ENCODE data around the gene SEMA5A.

Gene SEMA5A

GRCh38 chr5:9513827-9514226 is 32.0 kb downstream of the SEMA5A start:
- H3K4me1 ChIP-seq (ENCODE audit: insufficient read depth, low read length): no peaks in the 10 kb centered on the region
- H3K9ac ChIP-seq (ENCODE audit: low read depth, low read length): no peak overlapping the region
- no peaks in the 10 kb centered on the region for H3K36me3 ChIP-seq (ENCODE audit: insufficient read depth, low read length)
- no peaks in the 10 kb centered on the region for H3K9me3 ChIP-seq (ENCODE audit: control insufficient read depth, insufficient read depth, low read length)

GRCh38 chr5:9512457-9512856 is 33.4 kb downstream of the SEMA5A start:
- no peaks in the 10 kb centered on the region for H3K36me3 ChIP-seq (ENCODE audit: insufficient read depth, low read length)
- H3K4me1 ChIP-seq (ENCODE audit: insufficient read depth, low read length): no peaks in the 10 kb centered on the region
- H3K9me3 ChIP-seq (ENCODE audit: control insufficient read depth, insufficient read depth, low read length): no peaks in the 10 kb centered on the region
- H3K9ac ChIP-seq (ENCODE audit: low read depth, low read length): no peak overlapping the region

DNA sequence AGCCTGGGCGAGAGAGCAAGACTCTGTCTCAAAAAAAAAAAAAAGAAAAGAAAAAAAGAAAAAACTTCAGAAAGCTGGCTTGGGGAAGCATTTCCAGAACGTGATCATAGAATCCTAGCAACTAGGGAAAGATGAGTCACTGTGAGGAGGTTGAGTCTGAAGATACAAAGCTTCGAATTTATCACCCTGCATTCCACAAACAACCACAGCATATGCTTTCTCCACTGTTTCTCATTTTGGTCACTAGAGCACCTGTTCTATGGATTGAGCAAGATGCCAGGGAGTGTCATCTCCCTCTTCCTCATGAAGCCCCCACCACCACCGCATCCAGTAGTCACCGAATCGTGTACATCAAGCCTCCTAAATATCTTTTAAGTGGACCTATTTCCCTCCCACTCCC is 37.9 kb downstream of the SEMA5A start:
- Histone ChIP-seq H3K9me3 (ENCODE audit: control insufficient read depth, insufficient read depth, low read length) (no peaks in the 10 kb centered on the region), H3K9ac (ENCODE audit: low read depth, low read length) (no peak overlapping the region), H3K4me1 (ENCODE audit: insufficient read depth, low read length) (no peaks in the 10 kb centered on the region), H3K36me3 (ENCODE audit: insufficient read depth, low read length) (no peaks in the 10 kb centered on the region)

GRCh38 chr5:9505225-9505624 is 40.6 kb downstream of the SEMA5A start:
- H3K9me3 ChIP-seq (ENCODE audit: control insufficient read depth, insufficient read depth, low read length): no peaks in the 10 kb centered on the region

GRCh38 chr5:9502864-9503263 is 43.0 kb downstream of the SEMA5A start:
- Histone ChIP-seq H3K4me1 (ENCODE audit: insufficient read depth, low read length) (no peaks in the 10 kb centered on the region; the same call in 1 of the 2 replicates), H3K9ac (ENCODE audit: low read depth, low read length) (no peak overlapping the region), H3K36me3 (ENCODE audit: insufficient read depth, low read length) (no peaks in the 10 kb centered on the region), H3K9me3 (ENCODE audit: control insufficient read depth, insufficient read depth, low read length) (no peaks in the 10 kb centered on the region)

More at GRCh38 chr5:9505225-9505624, 40.6 kb downstream of the SEMA5A start:
- Histone ChIP-seq H3K9ac (ENCODE audit: low read depth, low read length) (no peak overlapping the region), H3K36me3 (ENCODE audit: insufficient read depth, low read length) (no peaks in the 10 kb centered on the region), H3K4me1 (ENCODE audit: insufficient read depth, low read length) (no peaks in the 10 kb centered on the region)

DNA sequence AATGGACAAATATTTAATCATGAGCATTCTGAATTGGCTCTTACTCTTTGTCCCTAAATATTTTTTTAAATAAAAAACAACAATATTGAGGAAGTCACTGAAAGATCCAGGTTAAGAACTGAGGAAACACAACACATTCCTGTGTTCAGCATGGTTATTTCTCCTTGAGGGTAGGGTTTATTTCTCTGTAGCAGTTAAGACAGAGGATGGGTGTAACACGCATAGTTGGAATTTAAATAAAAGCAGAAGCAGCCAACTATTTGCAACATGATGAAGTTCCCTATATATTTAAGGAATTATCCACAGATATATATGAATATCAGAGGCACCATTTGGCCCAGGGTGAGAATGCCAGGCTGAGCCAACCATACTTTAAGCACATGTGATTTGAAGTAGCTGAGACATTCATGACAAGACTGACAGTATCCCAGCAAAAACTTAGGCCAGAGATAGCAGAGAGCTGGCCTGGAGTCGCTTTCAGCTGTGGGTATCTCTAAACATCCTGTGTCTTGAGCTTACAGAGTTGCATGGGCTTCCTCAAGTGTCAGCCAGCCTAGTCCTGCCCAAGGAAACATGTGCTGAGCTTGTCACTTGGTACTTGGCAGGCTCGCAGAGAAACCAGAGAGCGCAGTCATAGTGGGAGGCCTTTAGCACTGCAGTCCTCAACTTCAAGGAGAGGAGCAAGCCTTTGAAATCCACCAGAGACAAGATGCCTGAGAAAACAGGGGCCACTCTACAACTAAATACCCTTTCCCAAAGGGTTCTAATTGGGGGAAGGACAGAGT is 43.6 kb downstream of the SEMA5A start:
- no peaks in the 10 kb centered on the region for H3K9me3 ChIP-seq (ENCODE audit: control insufficient read depth, insufficient read depth, low read length)
- no peak overlapping the region for H3K9ac ChIP-seq (ENCODE audit: low read depth, low read length)
- H3K4me1 ChIP-seq (ENCODE audit: insufficient read depth, low read length): no peaks in the 10 kb centered on the region; the same call in 1 of the 2 replicates
- no peaks in the 10 kb centered on the region for H3K36me3 ChIP-seq (ENCODE audit: insufficient read depth, low read length)

- H3K36me3 ChIP-seq (ENCODE audit: insufficient read depth, low read length): no peaks in the 10 kb centered on the region
- no peaks in the 10 kb centered on the region for H3K9me3 ChIP-seq (ENCODE audit: control insufficient read depth, insufficient read depth, low read length)
- H3K9ac ChIP-seq (ENCODE audit: low read depth, low read length): no peak overlapping the region
- no peaks in the 10 kb centered on the region; the same call in 1 of the 2 replicates for H3K4me1 ChIP-seq (ENCODE audit: insufficient read depth, low read length)
These were observed 45.2 kb downstream of the SEMA5A start for GRCh38 chr5:9500625-9501024.

- Histone ChIP-seq H3K9ac (ENCODE audit: low read depth, low read length) (no peak overlapping the region), H3K36me3 (ENCODE audit: insufficient read depth, low read length) (no peaks in the 10 kb centered on the region)
These were observed 45.7 kb downstream of the SEMA5A start for GRCh38 chr5:9500193-9500592.

DNA sequence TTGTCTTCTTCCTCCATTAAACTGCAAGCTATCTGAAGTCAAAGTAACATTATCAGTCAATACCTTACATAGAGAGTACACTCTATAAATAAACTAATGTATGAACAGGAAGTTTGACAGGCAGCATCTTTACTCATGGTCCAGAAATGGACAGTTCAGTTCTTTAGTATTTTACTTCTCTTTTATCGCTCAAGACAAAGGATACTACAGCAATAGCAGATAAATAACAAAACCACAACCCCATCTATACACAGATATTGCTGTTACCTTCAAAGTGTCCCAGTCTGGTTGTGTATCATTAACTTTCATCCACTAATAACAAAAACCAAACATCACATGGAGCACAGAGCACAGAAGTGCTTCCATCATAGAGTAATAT is 46.4 kb downstream of the SEMA5A start:
- Histone ChIP-seq H3K36me3 (ENCODE audit: insufficient read depth, low read length) (no peaks in the 10 kb centered on the region), H3K4me1 (ENCODE audit: insufficient read depth, low read length) (no peaks in the 10 kb centered on the region; the same call in 1 of the 2 replicates), H3K9ac (ENCODE audit: low read depth, low read length) (no peak overlapping the region)

More at GRCh38 chr5:9500193-9500592, 45.7 kb downstream of the SEMA5A start:
- Histone ChIP-seq H3K9me3 (ENCODE audit: control insufficient read depth, insufficient read depth, low read length) (no peaks in the 10 kb centered on the region), H3K4me1 (ENCODE audit: insufficient read depth, low read length) (no peaks in the 10 kb centered on the region; the same call in 1 of the 2 replicates)

DNA sequence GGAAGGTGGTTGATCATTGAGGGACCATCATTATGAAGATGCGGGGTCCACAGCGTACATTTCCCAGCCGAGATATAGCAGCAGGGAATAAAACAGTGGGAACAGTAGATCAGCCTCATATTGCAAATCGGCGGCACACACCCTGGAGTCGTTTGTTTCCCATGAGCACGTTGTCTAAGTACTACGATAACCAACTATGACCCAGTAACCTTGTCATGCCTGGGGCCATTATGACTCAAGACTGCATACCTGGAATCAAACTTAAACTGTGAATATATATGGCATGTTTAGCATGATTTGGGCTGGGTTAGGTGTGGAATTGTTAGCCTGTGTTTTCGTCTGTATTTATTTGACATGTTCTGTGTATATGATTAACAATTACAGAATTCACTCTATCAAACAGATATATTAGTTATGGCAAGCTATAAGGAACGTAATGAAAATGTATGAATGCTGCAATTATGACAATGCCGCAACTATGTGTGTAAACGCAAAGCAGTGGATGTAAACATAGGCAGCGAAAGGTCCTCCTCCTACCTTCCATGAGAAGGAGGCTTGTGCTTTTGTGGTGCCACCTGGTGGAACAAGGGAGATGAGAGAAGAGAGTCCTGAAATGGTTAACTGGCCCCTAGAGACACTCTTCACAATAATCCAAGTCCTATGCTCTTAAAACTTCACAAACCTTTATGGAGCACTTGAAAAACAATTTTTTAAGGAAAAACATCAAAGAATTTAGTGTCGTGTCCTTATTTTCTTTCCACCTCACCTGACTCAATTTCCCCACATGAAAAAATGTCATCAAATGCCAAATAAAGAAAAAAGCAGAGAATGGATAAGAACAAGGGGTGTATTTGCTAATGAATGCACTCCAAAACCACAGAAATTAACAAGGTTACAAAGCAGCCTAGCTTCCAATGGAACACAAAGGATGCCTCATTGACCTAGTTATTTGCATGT is 47.1 kb downstream of the SEMA5A start:
- no peaks in the 10 kb centered on the region; the same call in 1 of the 2 replicates for H3K4me1 ChIP-seq (ENCODE audit: insufficient read depth, low read length)
- H3K9ac ChIP-seq (ENCODE audit: low read depth, low read length): no peak overlapping the region
- no peaks in the 10 kb centered on the region for H3K9me3 ChIP-seq (ENCODE audit: control insufficient read depth, insufficient read depth, low read length)
- no peaks in the 10 kb centered on the region for H3K36me3 ChIP-seq (ENCODE audit: insufficient read depth, low read length)

More for the DNA sequence above, 46.4 kb downstream of the SEMA5A start:
- H3K9me3 ChIP-seq (ENCODE audit: control insufficient read depth, insufficient read depth, low read length): no peaks in the 10 kb centered on the region

GRCh38 chr5:9497347-9497746 is 48.5 kb downstream of the SEMA5A start:
- H3K9me3 ChIP-seq (ENCODE audit: control insufficient read depth, insufficient read depth, low read length): no peaks in the 10 kb centered on the region
- H3K9ac ChIP-seq (ENCODE audit: low read depth, low read length): no peak overlapping the region
- H3K4me1 ChIP-seq (ENCODE audit: insufficient read depth, low read length): no peaks in the 10 kb centered on the region; the same call in 1 of the 2 replicates
- no peaks in the 10 kb centered on the region for H3K36me3 ChIP-seq (ENCODE audit: insufficient read depth, low read length)

- Histone ChIP-seq H3K9me3 (ENCODE audit: control insufficient read depth, insufficient read depth, low read length) (no peaks in the 10 kb centered on the region), H3K9ac (ENCODE audit: low read depth, low read length) (no peak overlapping the region), H3K36me3 (ENCODE audit: insufficient read depth, low read length) (no peaks in the 10 kb centered on the region), H3K4me1 (ENCODE audit: insufficient read depth, low read length) (no peaks in the 10 kb centered on the region; the same call in 1 of the 2 replicates)
These were observed 49.1 kb downstream of the SEMA5A start for GRCh38 chr5:9496801-9497200.

GRCh38 chr5:9495121-9495520 is 50.8 kb downstream of the SEMA5A start:
- no peak overlapping the region for H3K9ac ChIP-seq (ENCODE audit: low read depth, low read length)
- H3K4me1 ChIP-seq (ENCODE audit: insufficient read depth, low read length): no peaks in the 10 kb centered on the region; the same call in 1 of the 2 replicates
- H3K36me3 ChIP-seq (ENCODE audit: insufficient read depth, low read length): no peaks in the 10 kb centered on the region
- H3K9me3 ChIP-seq (ENCODE audit: control insufficient read depth, insufficient read depth, low read length): no peaks in the 10 kb centered on the region

GRCh38 chr5:9494301-9494700 is 51.6 kb downstream of the SEMA5A start:
- H3K36me3 ChIP-seq (ENCODE audit: insufficient read depth, low read length): no peaks in the 10 kb centered on the region
- no peaks in the 10 kb centered on the region for H3K9me3 ChIP-seq (ENCODE audit: control insufficient read depth, insufficient read depth, low read length)
- H3K4me1 ChIP-seq (ENCODE audit: insufficient read depth, low read length): no peaks in the 10 kb centered on the region; the same call in 1 of the 2 replicates
- H3K9ac ChIP-seq (ENCODE audit: low read depth, low read length): no peak overlapping the region

All from ES-I3 (cell line).